Stimulated activated CD4-positive, alpha-beta T cell treated with anti-CD3 and anti-CD28 coated beads, Interleukin-2, amount 100 ng/mL, for 4 hours (primary cell): Measurements from ENCODE around the gene ABI2.

Source experiments
- DNase-seq: peaks from one replicate; pipeline ENCODE4 v3.0.0-alpha.2; 2020; ENCODE audit warnings: low read depth

ABI2 gene

GRCh38 chr2:203484266-203485112 is 156.3 kb downstream of the ABI2 start:
- peak; percentile 29 for DNase-seq

DNA sequence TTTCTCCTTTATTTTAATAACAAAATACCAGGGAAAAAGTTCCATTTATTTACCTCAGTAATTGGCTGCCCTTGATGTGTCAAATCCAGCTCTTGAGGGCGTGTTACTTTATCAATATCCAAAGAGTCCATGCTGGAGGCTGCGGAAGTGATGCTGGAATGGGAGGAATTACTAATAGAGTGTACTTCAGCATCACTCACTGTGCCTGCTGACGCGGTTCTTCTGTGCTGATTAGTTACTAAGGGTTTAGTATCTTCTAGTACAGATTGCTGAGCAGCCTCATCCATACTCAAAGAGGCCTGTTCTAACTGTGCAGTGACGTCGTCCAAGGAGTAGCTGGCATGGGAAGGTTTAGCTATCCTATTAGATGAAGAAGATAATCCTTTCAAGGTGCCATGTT is 161.3 kb downstream of the ABI2 start:
- DNase-seq = no peak

- DNase-seq = no peak
These were observed 162.2 kb downstream of the ABI2 start for GRCh38 chr2:203490391-203490790.

DNA sequence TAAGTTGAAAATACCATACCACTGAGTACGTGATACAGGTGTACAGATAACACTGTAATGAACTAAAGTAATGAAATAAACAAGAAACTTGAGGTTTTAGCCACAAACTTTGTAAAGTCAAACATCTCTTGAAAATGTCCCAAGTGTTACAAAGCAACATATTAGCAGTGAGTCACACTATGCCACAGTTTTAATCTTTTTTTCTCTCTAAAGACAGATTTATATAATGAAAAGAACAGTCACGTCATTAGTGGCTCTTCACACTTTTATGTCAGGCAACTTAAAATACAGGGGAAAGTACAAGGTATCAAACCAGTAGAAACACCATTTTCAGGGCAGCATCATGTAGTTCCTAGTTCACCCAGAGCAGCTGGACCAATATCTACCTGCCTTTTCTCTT is 164.8 kb downstream of the ABI2 start:
- no peak for DNase-seq
